ENCODE data around the gene VWA1.
"Not testable (repeated sequence)": the region's sequence is repeated elsewhere in the genome, so short reads cannot be mapped to it uniquely, and the experiment has no call there.

The VWA1 gene

GRCh38 chr1:1440262-1441001 is 4.9 kb downstream of the VWA1 start:
- no peak overlapping the region for H3K27ac ChIP-seq (ENCODE audit: poor library complexity, severe bottlenecking)
- TF ChIP-seq, protein P1, sequence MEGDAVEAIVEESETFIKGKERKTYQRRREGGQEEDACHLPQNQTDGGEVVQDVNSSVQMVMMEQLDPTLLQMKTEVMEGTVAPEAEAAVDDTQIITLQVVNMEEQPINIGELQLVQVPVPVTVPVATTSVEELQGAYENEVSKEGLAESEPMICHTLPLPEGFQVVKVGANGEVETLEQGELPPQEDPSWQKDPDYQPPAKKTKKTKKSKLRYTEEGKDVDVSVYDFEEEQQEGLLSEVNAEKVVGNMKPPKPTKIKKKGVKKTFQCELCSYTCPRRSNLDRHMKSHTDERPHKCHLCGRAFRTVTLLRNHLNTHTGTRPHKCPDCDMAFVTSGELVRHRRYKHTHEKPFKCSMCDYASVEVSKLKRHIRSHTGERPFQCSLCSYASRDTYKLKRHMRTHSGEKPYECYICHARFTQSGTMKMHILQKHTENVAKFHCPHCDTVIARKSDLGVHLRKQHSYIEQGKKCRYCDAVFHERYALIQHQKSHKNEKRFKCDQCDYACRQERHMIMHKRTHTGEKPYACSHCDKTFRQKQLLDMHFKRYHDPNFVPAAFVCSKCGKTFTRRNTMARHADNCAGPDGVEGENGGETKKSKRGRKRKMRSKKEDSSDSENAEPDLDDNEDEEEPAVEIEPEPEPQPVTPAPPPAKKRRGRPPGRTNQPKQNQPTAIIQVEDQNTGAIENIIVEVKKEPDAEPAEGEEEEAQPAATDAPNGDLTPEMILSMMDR (IDR thresholded peaks at IDR 0.05; ENCODE audit: poor library complexity, severe bottlenecking), result no peak
- no peaks in the 10 kb centered on the region for H3K27me3 ChIP-seq (ENCODE audit: insufficient read depth, poor library complexity, severe bottlenecking)
- H3K36me3 ChIP-seq (ENCODE audit: low read depth), result no peaks in the 10 kb centered on the region
- no peak overlapping the region for H3K4me3 ChIP-seq (ENCODE audit: severe bottlenecking)
- no peaks in the 10 kb centered on the region for H3K9me3 ChIP-seq (ENCODE audit: severe bottlenecking)
- H3K4me1 ChIP-seq (ENCODE audit: insufficient read depth, poor library complexity, severe bottlenecking), result no peaks in the 10 kb centered on the region
- peak; percentile 65 for DNase-seq (ENCODE audit: low spot score)
- ATAC-seq (ENCODE audit: low read depth), result no peak

DNA sequence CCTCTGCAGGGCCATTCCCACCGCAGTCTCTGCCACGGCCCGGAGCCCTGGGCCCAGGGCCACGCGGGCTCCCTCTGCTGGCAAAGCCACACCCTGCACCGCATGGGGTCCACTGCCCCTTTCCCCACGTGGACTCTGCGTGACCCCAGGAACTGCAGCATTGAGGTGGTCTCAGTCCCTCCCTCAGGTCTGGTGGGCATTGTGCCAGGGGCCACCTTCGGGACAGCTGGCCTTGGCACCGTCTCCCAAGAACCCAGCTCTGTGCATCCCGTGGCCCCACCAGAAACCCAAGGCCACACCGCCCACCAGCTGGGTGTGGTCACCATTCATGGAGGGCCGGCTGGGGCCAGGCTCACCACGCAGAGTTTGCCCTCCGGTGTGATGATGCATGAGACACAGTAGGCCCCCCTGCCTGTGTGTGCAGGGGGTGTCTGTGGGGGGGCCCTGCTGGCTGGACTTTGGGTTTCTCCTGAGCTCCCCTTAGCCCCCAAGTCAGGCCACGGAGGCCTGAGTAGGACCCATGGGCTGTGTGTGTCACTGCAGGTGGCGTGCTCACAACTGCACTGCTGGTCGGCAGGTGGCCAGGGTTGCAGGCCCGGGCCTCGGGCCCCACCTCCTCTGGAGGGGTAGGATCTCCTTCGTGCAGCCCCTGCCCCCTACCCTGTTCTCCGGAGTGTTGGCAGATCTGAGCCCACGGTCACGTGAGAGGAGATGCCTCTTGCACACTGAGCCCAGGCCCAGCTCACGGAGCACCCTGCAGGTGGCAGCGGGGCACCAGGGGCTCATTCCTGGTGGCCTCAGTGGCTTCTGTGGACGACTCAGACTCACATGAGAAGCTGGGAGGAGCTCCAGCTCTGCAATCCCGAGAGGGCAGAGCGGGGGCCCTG is 5.8 kb downstream of the VWA1 start:
- ATAC-seq (ENCODE audit: low read depth), result peak; percentile 67
- no peak overlapping the region for H3K4me3 ChIP-seq (ENCODE audit: severe bottlenecking)

GRCh38 chr1:1442069-1442770 is 6.7 kb downstream of the VWA1 start:
- Histone ChIP-seq H3K27me3 (ENCODE audit: insufficient read depth, poor library complexity, severe bottlenecking) (no peaks in the 10 kb centered on the region), H3K9me3 (ENCODE audit: severe bottlenecking) (no peaks in the 10 kb centered on the region), H3K4me1 (ENCODE audit: insufficient read depth, poor library complexity, severe bottlenecking) (no peaks in the 10 kb centered on the region), H3K36me3 (ENCODE audit: low read depth) (no peaks in the 10 kb centered on the region), H3K4me3 (ENCODE audit: severe bottlenecking) (no peak overlapping the region), H3K27ac (ENCODE audit: poor library complexity, severe bottlenecking) (no peak overlapping the region)
- TF ChIP-seq, protein P1 (IDR thresholded peaks at IDR 0.05; ENCODE audit: poor library complexity, severe bottlenecking), result no peak
- no peak for DNase-seq (ENCODE audit: low spot score)
- no peak for ATAC-seq (ENCODE audit: low read depth)

More for the DNA sequence above, 5.8 kb downstream of the VWA1 start:
- H3K36me3 ChIP-seq (ENCODE audit: low read depth), result no peaks in the 10 kb centered on the region
- H3K27ac ChIP-seq (ENCODE audit: poor library complexity, severe bottlenecking), result no peak overlapping the region
- TF ChIP-seq, protein P1 (IDR thresholded peaks at IDR 0.05; ENCODE audit: poor library complexity, severe bottlenecking), result peak; percentile 91
- no peaks in the 10 kb centered on the region for H3K27me3 ChIP-seq (ENCODE audit: insufficient read depth, poor library complexity, severe bottlenecking)
- peak; percentile 63 for DNase-seq (ENCODE audit: low spot score)
- H3K9me3 ChIP-seq (ENCODE audit: severe bottlenecking), result no peaks in the 10 kb centered on the region
- H3K4me1 ChIP-seq (ENCODE audit: insufficient read depth, poor library complexity, severe bottlenecking), result no peaks in the 10 kb centered on the region

GRCh38 chr1:1446631-1447030 is 11.1 kb downstream of the VWA1 start:
- H3K9me3 ChIP-seq (ENCODE audit: severe bottlenecking); H3K4me1 ChIP-seq (ENCODE audit: insufficient read depth, poor library complexity, severe bottlenecking); H3K4me3 ChIP-seq (ENCODE audit: severe bottlenecking): not testable (repeated sequence)

DNA sequence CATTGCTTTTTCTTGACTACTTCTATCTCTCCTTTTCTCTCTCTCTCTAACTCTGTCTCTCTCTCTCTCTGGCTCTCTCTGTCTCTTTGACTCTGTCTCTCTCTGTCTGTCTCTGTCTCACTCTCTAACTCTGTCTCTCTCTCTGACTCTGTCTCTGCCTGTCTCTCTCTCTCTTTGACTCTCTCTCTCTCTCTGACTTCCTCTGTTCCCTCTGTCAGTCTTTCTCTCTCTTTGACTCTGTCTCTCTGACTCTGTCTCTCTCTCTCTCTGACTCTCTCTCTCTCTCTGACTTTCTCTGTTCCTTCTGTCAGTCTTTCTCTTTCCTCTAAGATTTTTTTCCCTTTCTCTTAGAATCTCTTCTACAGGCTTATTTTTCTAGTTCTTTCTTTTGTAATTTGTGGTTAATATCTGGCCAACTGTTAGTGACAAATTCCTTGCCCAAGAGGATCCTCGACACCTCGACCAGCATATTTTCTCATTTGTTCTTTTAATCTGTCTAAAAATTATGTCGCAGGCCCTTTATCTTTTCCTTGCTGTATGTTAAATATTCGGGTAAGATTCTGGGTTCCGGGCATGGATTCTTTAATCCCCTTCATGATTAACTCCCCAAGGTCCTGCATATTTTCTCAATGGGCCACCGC is 13.7 kb downstream of the VWA1 start, which contains the start of gene ATAD3C:
TSS of gene ATAD3C (plus strand) at position 591 of the 641 bp plus-strand sequence. CDS start 995 bp downstream, outside the sequence.
- TF ChIP-seq, protein P1 (IDR thresholded peaks at IDR 0.05; ENCODE audit: poor library complexity, severe bottlenecking), result no peak
- Histone ChIP-seq H3K4me1 (ENCODE audit: insufficient read depth, poor library complexity, severe bottlenecking) (no peaks in the 10 kb centered on the region), H3K4me3 (ENCODE audit: severe bottlenecking) (no peak within 1 kb of the TSS), H3K9me3 (ENCODE audit: severe bottlenecking) (no peaks in the 10 kb centered on the region), H3K36me3 (ENCODE audit: low read depth) (no peaks in the 10 kb centered on the region), H3K27ac (ENCODE audit: poor library complexity, severe bottlenecking) (no peak within 1 kb of the TSS), H3K27me3 (ENCODE audit: insufficient read depth, poor library complexity, severe bottlenecking) (no peaks in the 10 kb centered on the region)
- no peak for ATAC-seq (ENCODE audit: low read depth)
- DNase-seq (ENCODE audit: low spot score), result no peak

More at GRCh38 chr1:1446631-1447030, 11.1 kb downstream of the VWA1 start:
- not testable (repeated sequence) for DNase-seq (ENCODE audit: low spot score); H3K27me3 ChIP-seq (ENCODE audit: insufficient read depth, poor library complexity, severe bottlenecking); H3K27ac ChIP-seq (ENCODE audit: poor library complexity, severe bottlenecking); H3K36me3 ChIP-seq (ENCODE audit: low read depth); ATAC-seq (ENCODE audit: low read depth)

DNA sequence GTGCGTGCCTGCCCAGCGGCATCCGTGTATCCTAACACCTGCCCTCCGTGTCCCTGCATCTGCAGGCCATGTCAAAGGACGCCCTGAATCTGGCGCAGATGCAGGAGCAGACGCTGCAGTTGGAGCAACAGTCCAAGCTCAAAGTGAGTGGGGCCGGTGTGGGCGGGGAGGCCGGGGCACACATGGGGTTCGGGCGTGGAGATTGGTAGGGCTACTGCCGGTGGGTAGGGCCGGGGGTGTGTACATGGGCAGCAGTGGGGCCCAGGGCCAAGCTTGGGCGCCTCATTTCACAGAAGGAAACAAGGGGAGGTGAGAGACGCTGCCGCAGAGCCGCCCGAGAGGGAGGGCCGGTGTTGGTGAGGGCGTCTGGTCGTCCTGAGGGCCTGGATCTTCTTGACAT is 15.1 kb downstream of the VWA1 start:
- not testable (repeated sequence) for H3K36me3 ChIP-seq (ENCODE audit: low read depth); ATAC-seq (ENCODE audit: low read depth)

More for the DNA sequence above, 15.1 kb downstream of the VWA1 start:
- not testable (repeated sequence) for H3K4me3 ChIP-seq (ENCODE audit: severe bottlenecking); H3K4me1 ChIP-seq (ENCODE audit: insufficient read depth, poor library complexity, severe bottlenecking); H3K27me3 ChIP-seq (ENCODE audit: insufficient read depth, poor library complexity, severe bottlenecking); H3K27ac ChIP-seq (ENCODE audit: poor library complexity, severe bottlenecking); H3K9me3 ChIP-seq (ENCODE audit: severe bottlenecking); DNase-seq (ENCODE audit: low spot score)

Data from RWPE2 (cell line).